ENCODE data around the gene DENND6B.

Gene DENND6B

GRCh38 chr22:50314455-50315288, 12.1 kb downstream of the DENND6B start:
- DNase-seq = no peak

GRCh38 chr22:50314081-50314454, 12.7 kb downstream of the DENND6B start:
- DNase-seq = no peak

GRCh38 chr22:50313600-50313999, 13.2 kb downstream of the DENND6B start:
- DNase-seq = no peak

- DNase-seq = no peak
These were observed 13.8 kb downstream of the DENND6B start for GRCh38 chr22:50313021-50313420.

GRCh38 chr22:50312371-50312770, 14.4 kb downstream of the DENND6B start:
- DNase-seq = no peak

GRCh38 chr22:50311606-50312351, 15.0 kb downstream of the DENND6B start:
- DNase-seq = no peak

GRCh38 chr22:50310949-50311444, 15.8 kb downstream of the DENND6B start:
- no peak for DNase-seq

GRCh38 chr22:50310031-50310722, 16.6 kb downstream of the DENND6B start:
- no peak for DNase-seq

GRCh38 chr22:50309601-50309991, 17.2 kb downstream of the DENND6B start:
- DNase-seq = no peak

GRCh38 chr22:50308986-50309600, 17.7 kb downstream of the DENND6B start:
- no peak for DNase-seq

GRCh38 chr22:50308597-50308935, 18.2 kb downstream of the DENND6B start:
- DNase-seq = no peak

- no peak for DNase-seq
These were observed 18.8 kb downstream of the DENND6B start for GRCh38 chr22:50307890-50308596.

- DNase-seq = no peak
These were observed 19.8 kb downstream of the DENND6B start, which contains the start of gene PLXNB2 for GRCh38 chr22:50306753-50307749. TSS of gene PLXNB2 (minus strand) at chr22:50307646. CDS start at chr22:50290584, 17,062 bp downstream.

- no peak for DNase-seq
These were observed 20.8 kb downstream of the DENND6B start for GRCh38 chr22:50305923-50306566.

GRCh38 chr22:50305393-50305922, 21.4 kb downstream of the DENND6B start:
- DNase-seq = no peak

- no peak for DNase-seq
These were observed 22.1 kb downstream of the DENND6B start for GRCh38 chr22:50304528-50305392.

- DNase-seq = no peak
These were observed 22.8 kb downstream of the DENND6B start for GRCh38 chr22:50303848-50304527.

GRCh38 chr22:50303515-50303847, 23.3 kb downstream of the DENND6B start:
- no peak for DNase-seq

GRCh38 chr22:50302564-50302963, 24.2 kb downstream of the DENND6B start:
- no peak for DNase-seq

Measured in NCI-H1417 treated with DMSO at 0.1 percent for 48 hours (cell line).